ENCODE data around the gene TAF1L.
A peak's percentile ranks its signal among the peaks of the same experiment; 100 is the strongest.

Gene TAF1L

GRCh38 chr9:32587901-32588300 is 47.6 kb downstream of the TAF1L start:
- no peak for DNase-seq

GRCh38 chr9:32584784-32585183 is 50.7 kb downstream of the TAF1L start:
- no peak for DNase-seq

- DNase-seq = peak; percentile 8
Observed at GRCh38 chr9:32581512-32582143, 53.8 kb downstream of the TAF1L start.

DNA sequence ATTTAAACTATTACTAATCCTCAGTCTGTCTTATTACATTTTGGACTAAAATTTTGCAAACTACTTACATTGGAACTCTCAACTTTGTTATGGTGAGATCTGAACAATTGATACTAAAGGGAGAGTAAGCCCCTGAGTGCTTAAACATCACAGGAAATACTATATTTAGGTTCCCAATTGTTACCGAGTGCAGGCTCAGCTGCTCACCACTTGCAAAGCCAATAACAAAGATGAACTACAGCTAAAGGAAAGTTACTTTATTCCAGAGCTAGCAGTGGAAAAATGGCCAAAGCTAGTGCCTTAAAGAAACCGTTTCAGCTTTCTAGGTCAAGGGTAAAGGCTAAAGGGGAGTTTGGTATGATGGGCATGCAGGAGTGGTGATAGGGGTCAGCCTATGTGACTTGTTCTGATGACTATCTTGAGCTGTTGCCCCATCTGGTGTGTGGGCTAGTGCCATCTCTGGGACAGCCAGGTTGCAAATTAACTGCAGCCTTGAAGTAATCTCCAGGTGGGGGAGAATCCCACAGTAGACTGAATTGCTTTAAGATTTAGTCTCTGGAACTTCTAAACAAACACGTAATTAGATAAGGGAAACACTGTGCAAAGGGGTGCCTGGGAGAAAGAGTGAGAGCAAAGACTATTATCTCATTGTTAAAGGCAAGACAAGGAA is 54.7 kb downstream of the TAF1L start:
- no peak for DNase-seq

- peak; percentile 55 for DNase-seq
Observed at GRCh38 chr9:32579706-32580331, 55.6 kb downstream of the TAF1L start.

Data from NCI-H2029 (cell line).